Activated CD4-positive, alpha-beta T cell treated with anti-CD3 and anti-CD28 coated beads for 36 hours (primary cell): ENCODE measurements around the gene MLH1. TPM values are rescaled to one million over a fixed set of nuclear protein-coding genes. Genes with fewer than 3 reads are reported as not detected.

Source experiments
- ATAC-seq: fragments of 200-7000 bp; cut with Tn5 transposase; one replicate; pipeline ENCODE4 v1.10.0; 2021; ENCODE audit warnings: mild to moderate bottlenecking, moderate library complexity
- CTCF ChIA-PET: fragments of 350-600 bp; sonication (Branson Sonifier 250); formaldehyde crosslinking; loops from one replicate; lab custom pipeline; 2021; ENCODE audit warnings: antibody characterized with exemption; lab: Charles Lee
- POLR2A ChIA-PET: fragments of 350-600 bp; sonication (Branson Sonifier 250); formaldehyde crosslinking; loops from one replicate; lab custom pipeline; 2021; ENCODE audit warnings: antibody characterized with exemption, inconsistent platforms; lab: Charles Lee
- DNase-seq: peaks from one replicate; pipeline ENCODE4 v3.0.0-alpha.2; 2020
- H3K27ac Mint-ChIP-seq: one replicate; pipeline ENCODE4 v1.8.0; 2021; ENCODE audit warnings: mixed read lengths
- H3K27me3 Mint-ChIP-seq: one replicate; pipeline ENCODE4 v1.8.0; 2021; ENCODE audit warnings: mixed read lengths
- H3K36me3 Mint-ChIP-seq: one replicate; pipeline ENCODE4 v1.8.0; 2021; ENCODE audit warnings: low read depth, mixed read lengths
- H3K4me1 Mint-ChIP-seq: one replicate; pipeline ENCODE4 v1.8.0; 2021; ENCODE audit warnings: mixed read lengths
- H3K4me3 Mint-ChIP-seq: one replicate; pipeline ENCODE4 v1.8.0; 2021; ENCODE audit warnings: mild to moderate bottlenecking, moderate library complexity, mixed read lengths
- H3K9me3 Mint-ChIP-seq: one replicate; pipeline ENCODE4 v1.8.0; 2021; ENCODE audit warnings: low read depth, mixed read lengths
- intact Hi-C, 2 experiments: fragments of 100-400 bp; cut with DNase I in 1 of 2; cut with micrococcal nuclease in 1 of 2; formaldehyde crosslinking; loops; one replicate each; pipeline versions ENCODE4 v1.14.2 to v1.15.1; 2022 to 2024; cut with DNase I, micrococcal nuclease
- total RNA-seq, 2 experiments: library from RNA; stranded (reverse); gene quantifications; one replicate each; pipeline ENCODE4 v1.2.3, GENCODE V29; 2021

MLH1 gene
- total RNA-seq, 2 experiments from 2014 or later: 89.0 to 135 TPM

- H3K9me3 Mint-ChIP-seq: no peaks in the 10 kb centered on the region
These were observed 30.8 kb downstream of the MLH1 start for GRCh38 chr3:37024092-37024491.

DNA sequence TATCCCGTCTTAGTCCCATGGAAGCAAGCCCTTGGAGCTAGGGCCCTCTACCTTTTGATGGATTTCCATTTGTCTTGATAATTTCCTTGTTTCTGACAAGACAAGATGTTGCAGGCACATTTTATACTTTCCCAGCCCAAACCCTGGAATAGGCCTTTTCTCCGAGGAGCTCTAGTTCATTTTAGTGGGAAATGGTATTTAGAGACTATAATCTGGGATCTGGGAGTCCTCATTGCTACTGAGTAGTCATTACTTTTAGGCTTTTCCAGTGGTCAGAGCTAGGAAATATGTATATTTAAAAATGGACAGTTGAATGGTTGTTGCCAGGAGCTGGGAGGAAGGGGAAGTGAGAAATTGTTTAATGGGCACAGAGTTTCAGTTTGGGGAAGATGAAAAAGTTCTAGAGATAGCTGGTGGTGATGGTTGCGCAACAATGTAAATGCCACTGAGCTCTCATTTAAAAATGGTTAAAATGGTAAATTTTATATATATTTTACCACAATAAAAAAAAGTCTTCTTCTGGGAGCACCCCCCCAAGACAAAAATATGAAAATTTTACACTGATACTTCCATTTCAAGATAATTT is 31.6 kb downstream of the MLH1 start:
- ATAC-seq (no peak), DNase-seq (no peak)
- ChIA-PET CTCF (interaction anchor here (0.6 to 2.3 kb wide), 12 partner anchors 10 to 231 kb away, joined by 3 to 9 read pairs (median 4); partner anchors contain the start of genes EPM2AIP1 and MLH1), POLR2A (no interaction called here)
- Mint-ChIP-seq H3K27me3 (no peaks in the 10 kb centered on the region), H3K4me3 (no peak overlapping the region), H3K36me3 (peaks cover 73% of the 10 kb centered on the region), H3K27ac (peak overlapping the region; percentile 2), H3K4me1 (peaks cover 4% of the 10 kb centered on the region), H3K9me3 (no peaks in the 10 kb centered on the region)
- intact Hi-C loops: loop anchor here (1.0 to 2.0 kb wide), 2 partner anchors 188 kb away; no protein-coding TSS in a partner anchor

More at GRCh38 chr3:37024092-37024491, 30.8 kb downstream of the MLH1 start:
- ChIA-PET POLR2A (no interaction called here), CTCF (interaction anchor here (0.5 to 2.3 kb wide), 14 partner anchors 9 to 231 kb away, joined by 3 to 9 read pairs (median 3); partner anchors contain the start of genes EPM2AIP1 and MLH1)
- Mint-ChIP-seq H3K27ac (no peak overlapping the region), H3K36me3 (peaks cover 76% of the 10 kb centered on the region), H3K27me3 (no peaks in the 10 kb centered on the region), H3K4me3 (no peak overlapping the region), H3K4me1 (peaks cover 4% of the 10 kb centered on the region)
- peak; percentile 42 for ATAC-seq
- no peak for DNase-seq
- intact Hi-C loops: loop anchor here (1.0 to 2.0 kb wide), 2 partner anchors 189 kb away; no protein-coding TSS in a partner anchor

DNA sequence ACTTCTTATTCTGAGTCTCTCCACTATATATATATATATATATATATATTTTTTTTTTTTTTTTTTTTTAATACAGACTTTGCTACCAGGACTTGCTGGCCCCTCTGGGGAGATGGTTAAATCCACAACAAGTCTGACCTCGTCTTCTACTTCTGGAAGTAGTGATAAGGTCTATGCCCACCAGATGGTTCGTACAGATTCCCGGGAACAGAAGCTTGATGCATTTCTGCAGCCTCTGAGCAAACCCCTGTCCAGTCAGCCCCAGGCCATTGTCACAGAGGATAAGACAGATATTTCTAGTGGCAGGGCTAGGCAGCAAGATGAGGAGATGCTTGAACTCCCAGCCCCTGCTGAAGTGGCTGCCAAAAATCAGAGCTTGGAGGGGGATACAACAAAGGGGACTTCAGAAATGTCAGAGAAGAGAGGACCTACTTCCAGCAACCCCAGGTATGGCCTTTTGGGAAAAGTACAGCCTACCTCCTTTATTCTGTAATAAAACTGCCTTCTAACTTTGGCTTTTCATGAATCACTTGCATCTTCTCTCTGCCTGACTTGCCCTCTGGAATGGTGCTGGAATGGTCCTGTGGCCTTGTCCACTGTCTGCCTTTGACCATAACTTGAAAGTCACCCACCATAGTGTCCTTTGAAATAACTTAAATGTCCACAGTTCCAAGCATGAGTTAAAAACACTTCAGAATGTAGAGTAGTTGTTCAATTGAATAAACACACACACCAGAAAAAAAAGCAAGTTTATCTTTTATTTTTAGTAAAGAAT is 32.4 kb downstream of the MLH1 start:
- peaks cover 4% of the 10 kb centered on the region for H3K4me1 Mint-ChIP-seq
- CTCF ChIA-PET: interaction anchor here (1.1 to 2.3 kb wide), 8 partner anchors 10 to 194 kb away, joined by 3 to 7 read pairs (median 4); no protein-coding TSS in a partner anchor
- H3K9me3 Mint-ChIP-seq: no peaks in the 10 kb centered on the region
- POLR2A ChIA-PET: no interaction called here
- DNase-seq (no peak), ATAC-seq (no peak)
- peaks cover 67% of the 10 kb centered on the region for H3K36me3 Mint-ChIP-seq
- intact Hi-C loops: loop anchor here in 1 of 2 experiments (2.0 kb wide), 1 partner anchor 187 kb away; no protein-coding TSS in a partner anchor
- H3K4me3 Mint-ChIP-seq: no peak overlapping the region
- H3K27ac Mint-ChIP-seq: no peak overlapping the region
- no peaks in the 10 kb centered on the region for H3K27me3 Mint-ChIP-seq

DNA sequence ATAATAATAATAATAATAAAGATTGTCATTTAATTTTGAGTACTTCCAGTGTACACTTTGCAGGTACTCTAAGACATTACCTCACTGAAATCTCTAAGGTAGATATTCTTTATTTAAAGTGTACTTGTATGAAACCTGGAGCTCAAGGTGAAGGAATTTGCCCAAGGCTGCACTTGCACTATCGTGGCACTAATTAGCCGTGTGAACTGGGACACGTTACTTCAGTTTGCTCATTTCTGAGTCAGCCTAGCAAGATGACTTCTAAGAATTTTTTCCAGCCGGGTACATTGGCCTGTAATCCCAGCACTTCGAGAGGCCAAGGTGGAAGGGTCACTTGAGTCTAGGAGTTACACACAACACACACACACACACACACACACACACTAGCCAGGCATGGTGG is 33.5 kb downstream of the MLH1 start:
- peaks cover 65% of the 10 kb centered on the region for H3K36me3 Mint-ChIP-seq
- no peaks in the 10 kb centered on the region for H3K27me3 Mint-ChIP-seq
- ATAC-seq (no peak), DNase-seq (no peak)
- ChIA-PET POLR2A (no interaction called here), CTCF (interaction anchor here (1.1 to 1.2 kb wide), 2 partner anchors 11 to 18 kb away, joined by 3 to 4 read pairs; no protein-coding TSS in a partner anchor)
- H3K27ac Mint-ChIP-seq: no peak overlapping the region
- intact Hi-C loops: no loop called here
- H3K9me3 Mint-ChIP-seq: no peaks in the 10 kb centered on the region
- no peak overlapping the region for H3K4me3 Mint-ChIP-seq
- peaks cover 4% of the 10 kb centered on the region for H3K4me1 Mint-ChIP-seq

DNA sequence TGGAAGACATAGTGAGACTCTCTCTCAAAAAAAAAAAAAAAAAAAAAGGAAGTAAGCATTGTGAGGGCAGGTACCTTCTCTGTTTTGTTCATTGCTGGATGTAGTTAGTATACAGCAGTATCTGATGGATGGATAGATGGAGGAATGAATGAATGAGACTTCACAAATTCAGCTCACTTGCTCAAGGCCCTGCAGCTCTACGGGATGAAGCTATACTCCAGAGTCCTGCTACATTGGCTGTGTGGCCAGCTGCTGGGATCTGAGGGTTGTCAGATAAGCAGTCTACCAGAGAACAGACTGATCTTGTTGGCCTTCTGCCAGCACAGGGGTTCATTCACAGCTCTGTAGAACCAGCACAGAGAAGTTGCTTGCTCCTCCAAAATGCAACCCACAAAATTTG is 35.0 kb downstream of the MLH1 start:
- CTCF ChIA-PET: interaction anchor here (1.1 to 1.2 kb wide), 2 partner anchors 10 to 189 kb away, joined by 3 read pairs; no protein-coding TSS in a partner anchor
- H3K4me1 Mint-ChIP-seq: peaks cover 4% of the 10 kb centered on the region
- peaks cover 67% of the 10 kb centered on the region for H3K36me3 Mint-ChIP-seq
- H3K27ac Mint-ChIP-seq: no peak overlapping the region
- H3K4me3 Mint-ChIP-seq: no peak overlapping the region
- H3K27me3 Mint-ChIP-seq: no peaks in the 10 kb centered on the region
- POLR2A ChIA-PET: interaction anchor here (0.6 to 0.9 kb wide), 2 partner anchors 8 to 59 kb away, joined by 3 to 5 read pairs; no protein-coding TSS in a partner anchor
- no peaks in the 10 kb centered on the region for H3K9me3 Mint-ChIP-seq
- no peak for DNase-seq
- ATAC-seq: no peak
- intact Hi-C loops: no loop called here

DNA sequence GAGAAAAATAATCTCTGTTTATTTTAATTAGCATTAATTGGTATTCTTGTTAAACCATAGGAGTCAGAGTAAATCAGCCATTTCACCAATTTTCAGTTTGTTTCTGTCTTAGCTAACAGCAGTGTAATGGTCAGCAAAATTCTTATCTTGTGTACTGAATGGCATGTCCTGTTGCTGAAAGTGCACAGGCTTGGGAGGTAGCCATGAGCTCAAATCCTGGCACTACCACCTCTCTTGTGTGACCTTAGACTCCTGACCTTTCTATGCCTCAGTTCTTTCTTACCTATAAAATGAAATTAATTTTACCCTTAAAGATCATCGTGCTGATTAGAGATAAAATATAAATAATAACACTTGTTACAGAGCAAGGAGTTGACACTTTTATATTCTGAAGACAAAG is 35.8 kb downstream of the MLH1 start:
- intact Hi-C loops: no loop called here
- POLR2A ChIA-PET: interaction anchor here (0.6 kb wide), 1 partner anchor 26 kb away, joined by 3 read pairs; no protein-coding TSS in a partner anchor
- H3K4me1 Mint-ChIP-seq: peaks cover 4% of the 10 kb centered on the region

DNA sequence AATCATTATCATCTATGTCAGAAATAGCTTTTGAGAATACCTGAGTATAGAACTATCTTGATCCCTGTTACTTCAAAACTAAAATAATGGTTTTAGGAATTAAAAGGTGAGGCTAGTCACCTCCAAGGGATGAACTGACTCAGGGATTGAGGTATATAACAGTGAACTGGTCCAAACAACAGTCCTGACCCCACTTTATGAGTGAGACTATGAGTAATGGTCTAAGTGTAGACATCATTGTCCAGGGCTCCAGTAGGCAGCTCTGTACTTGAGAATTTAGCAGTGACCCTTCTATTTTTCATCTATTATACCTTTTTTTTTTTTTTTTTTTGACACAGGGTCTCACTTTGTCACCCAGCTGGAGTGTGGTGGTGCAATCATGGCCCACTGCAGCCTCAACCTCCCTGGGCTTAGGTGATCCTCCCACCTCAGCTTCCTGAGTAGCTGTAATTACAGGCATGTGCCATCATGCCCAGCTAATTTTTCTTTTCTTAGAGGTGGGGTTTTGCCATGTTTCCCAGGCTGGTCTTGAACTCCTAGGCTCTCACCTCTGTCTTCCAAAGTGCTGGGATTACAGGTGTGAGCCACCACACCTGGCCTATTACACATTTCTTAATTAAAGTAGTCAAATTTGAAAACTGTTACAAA is 36.3 kb downstream of the MLH1 start:
- ChIA-PET CTCF (interaction anchor here (0.6 to 1.2 kb wide), 2 partner anchors 9 to 261 kb away, joined by 3 read pairs; no protein-coding TSS in a partner anchor), POLR2A (interaction anchor here (0.6 kb wide), 1 partner anchor 26 kb away, joined by 3 read pairs; no protein-coding TSS in a partner anchor)
- Mint-ChIP-seq H3K4me1 (peaks cover 3% of the 10 kb centered on the region), H3K27ac (no peak overlapping the region), H3K36me3 (peaks cover 63% of the 10 kb centered on the region), H3K9me3 (no peaks in the 10 kb centered on the region), H3K4me3 (no peak overlapping the region), H3K27me3 (no peaks in the 10 kb centered on the region)
- ATAC-seq: no peak
- intact Hi-C loops: no loop called here
- DNase-seq: no peak

More for the DNA sequence above, 35.8 kb downstream of the MLH1 start:
- Mint-ChIP-seq H3K9me3 (no peaks in the 10 kb centered on the region), H3K27ac (no peak overlapping the region), H3K36me3 (peaks cover 65% of the 10 kb centered on the region), H3K27me3 (no peaks in the 10 kb centered on the region), H3K4me3 (no peak overlapping the region)
- DNase-seq: no peak
- CTCF ChIA-PET: interaction anchor here (0.6 to 1.2 kb wide), 2 partner anchors 9 to 260 kb away, joined by 3 read pairs; no protein-coding TSS in a partner anchor
- no peak for ATAC-seq

DNA sequence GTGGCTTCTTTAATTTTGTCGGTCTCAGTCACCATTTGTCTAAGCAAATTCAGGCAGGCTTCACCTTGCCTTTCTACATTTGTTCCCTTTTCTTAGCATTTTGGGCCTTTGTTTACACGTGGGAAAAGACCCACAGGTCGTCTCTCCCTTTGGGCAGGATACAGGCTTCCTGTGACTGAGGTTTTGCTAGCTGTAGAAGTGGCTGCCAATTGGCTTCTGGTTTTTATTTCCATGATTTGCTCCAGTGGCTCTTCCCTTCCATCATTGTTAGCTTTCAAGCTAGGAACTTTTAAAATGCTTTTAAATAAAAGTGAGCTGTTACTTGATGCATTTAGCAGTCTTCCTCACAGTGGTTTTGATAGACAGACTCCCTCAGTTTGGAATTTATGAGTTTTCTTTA is 37.3 kb downstream of the MLH1 start:
- Mint-ChIP-seq H3K27ac (no peak overlapping the region), H3K36me3 (peaks cover 67% of the 10 kb centered on the region), H3K4me1 (no peaks in the 10 kb centered on the region), H3K27me3 (no peaks in the 10 kb centered on the region), H3K4me3 (no peak overlapping the region), H3K9me3 (peaks cover 5% of the 10 kb centered on the region)
- ATAC-seq: no peak
- intact Hi-C loops: no loop called here
- ChIA-PET POLR2A (no interaction called here), CTCF (interaction anchor here (0.7 to 0.9 kb wide), 2 partner anchors 8 to 71 kb away, joined by 3 to 4 read pairs; no protein-coding TSS in a partner anchor)
- DNase-seq: no peak

GRCh38 chr3:37031096-37031682 is 37.9 kb downstream of the MLH1 start:
- Mint-ChIP-seq H3K4me3 (no peak overlapping the region), H3K27me3 (no peaks in the 10 kb centered on the region), H3K4me1 (no peaks in the 10 kb centered on the region), H3K36me3 (peaks cover 67% of the 10 kb centered on the region), H3K27ac (no peak overlapping the region), H3K9me3 (peaks cover 5% of the 10 kb centered on the region)
- ATAC-seq: no peak
- ChIA-PET CTCF (interaction anchor here (0.7 to 0.9 kb wide), 2 partner anchors 9 to 72 kb away, joined by 3 to 4 read pairs; no protein-coding TSS in a partner anchor), POLR2A (no interaction called here)
- DNase-seq: no peak
- intact Hi-C loops: no loop called here

DNA sequence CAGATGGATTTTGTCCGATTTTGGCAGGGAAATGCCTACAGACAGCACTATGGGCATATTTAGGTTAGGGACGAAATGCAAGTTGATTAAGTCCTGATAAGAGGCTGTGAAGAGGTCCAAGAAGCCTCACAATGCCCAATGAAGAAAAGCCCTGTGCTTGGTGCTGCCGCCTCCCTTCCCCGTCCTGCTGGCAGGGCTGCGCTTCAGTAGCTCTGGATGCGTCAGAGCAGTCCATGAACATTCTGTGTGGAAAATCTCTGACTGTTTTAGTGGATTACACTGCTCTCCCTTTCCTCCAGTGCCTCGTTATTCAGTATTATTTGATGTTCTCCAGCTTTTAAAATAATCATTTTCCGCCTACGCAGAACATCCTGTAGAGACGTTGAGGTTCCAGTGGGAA is 39.6 kb downstream of the MLH1 start:
- intact Hi-C loops: no loop called here
- Mint-ChIP-seq H3K27me3 (no peaks in the 10 kb centered on the region), H3K9me3 (peaks cover 5% of the 10 kb centered on the region), H3K4me1 (no peaks in the 10 kb centered on the region), H3K36me3 (peaks cover 65% of the 10 kb centered on the region), H3K27ac (no peak overlapping the region), H3K4me3 (no peak overlapping the region)
- CTCF ChIA-PET: interaction anchor here (0.6 to 0.9 kb wide), 2 partner anchors 20 to 227 kb away, joined by 3 read pairs; no protein-coding TSS in a partner anchor
- DNase-seq (no peak), ATAC-seq (no peak)
- POLR2A ChIA-PET: interaction anchor here (0.6 to 0.7 kb wide), 2 partner anchors 92 to 223 kb away, joined by 3 to 4 read pairs; no protein-coding TSS in a partner anchor
